Fibroblast of skin of left quadriceps (primary cell): ENCODE data around the gene NPHS1.
A peak's percentile ranks its signal among the peaks of the same experiment; 100 is the strongest.
"Not testable (repeated sequence)": the region's sequence is repeated elsewhere in the genome, so short reads cannot be mapped to it uniquely, and the experiment has no call there.

Experiments
- DNase-seq, 2 experiments: peaks; one replicate each; pipeline ENCODE4 v3.0.0-alpha.2; 2013; ENCODE audit warnings: low read depth in 2 of 2

NPHS1 gene, protein sequence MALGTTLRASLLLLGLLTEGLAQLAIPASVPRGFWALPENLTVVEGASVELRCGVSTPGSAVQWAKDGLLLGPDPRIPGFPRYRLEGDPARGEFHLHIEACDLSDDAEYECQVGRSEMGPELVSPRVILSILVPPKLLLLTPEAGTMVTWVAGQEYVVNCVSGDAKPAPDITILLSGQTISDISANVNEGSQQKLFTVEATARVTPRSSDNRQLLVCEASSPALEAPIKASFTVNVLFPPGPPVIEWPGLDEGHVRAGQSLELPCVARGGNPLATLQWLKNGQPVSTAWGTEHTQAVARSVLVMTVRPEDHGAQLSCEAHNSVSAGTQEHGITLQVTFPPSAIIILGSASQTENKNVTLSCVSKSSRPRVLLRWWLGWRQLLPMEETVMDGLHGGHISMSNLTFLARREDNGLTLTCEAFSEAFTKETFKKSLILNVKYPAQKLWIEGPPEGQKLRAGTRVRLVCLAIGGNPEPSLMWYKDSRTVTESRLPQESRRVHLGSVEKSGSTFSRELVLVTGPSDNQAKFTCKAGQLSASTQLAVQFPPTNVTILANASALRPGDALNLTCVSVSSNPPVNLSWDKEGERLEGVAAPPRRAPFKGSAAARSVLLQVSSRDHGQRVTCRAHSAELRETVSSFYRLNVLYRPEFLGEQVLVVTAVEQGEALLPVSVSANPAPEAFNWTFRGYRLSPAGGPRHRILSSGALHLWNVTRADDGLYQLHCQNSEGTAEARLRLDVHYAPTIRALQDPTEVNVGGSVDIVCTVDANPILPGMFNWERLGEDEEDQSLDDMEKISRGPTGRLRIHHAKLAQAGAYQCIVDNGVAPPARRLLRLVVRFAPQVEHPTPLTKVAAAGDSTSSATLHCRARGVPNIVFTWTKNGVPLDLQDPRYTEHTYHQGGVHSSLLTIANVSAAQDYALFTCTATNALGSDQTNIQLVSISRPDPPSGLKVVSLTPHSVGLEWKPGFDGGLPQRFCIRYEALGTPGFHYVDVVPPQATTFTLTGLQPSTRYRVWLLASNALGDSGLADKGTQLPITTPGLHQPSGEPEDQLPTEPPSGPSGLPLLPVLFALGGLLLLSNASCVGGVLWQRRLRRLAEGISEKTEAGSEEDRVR (N-terminal part only)

DNA sequence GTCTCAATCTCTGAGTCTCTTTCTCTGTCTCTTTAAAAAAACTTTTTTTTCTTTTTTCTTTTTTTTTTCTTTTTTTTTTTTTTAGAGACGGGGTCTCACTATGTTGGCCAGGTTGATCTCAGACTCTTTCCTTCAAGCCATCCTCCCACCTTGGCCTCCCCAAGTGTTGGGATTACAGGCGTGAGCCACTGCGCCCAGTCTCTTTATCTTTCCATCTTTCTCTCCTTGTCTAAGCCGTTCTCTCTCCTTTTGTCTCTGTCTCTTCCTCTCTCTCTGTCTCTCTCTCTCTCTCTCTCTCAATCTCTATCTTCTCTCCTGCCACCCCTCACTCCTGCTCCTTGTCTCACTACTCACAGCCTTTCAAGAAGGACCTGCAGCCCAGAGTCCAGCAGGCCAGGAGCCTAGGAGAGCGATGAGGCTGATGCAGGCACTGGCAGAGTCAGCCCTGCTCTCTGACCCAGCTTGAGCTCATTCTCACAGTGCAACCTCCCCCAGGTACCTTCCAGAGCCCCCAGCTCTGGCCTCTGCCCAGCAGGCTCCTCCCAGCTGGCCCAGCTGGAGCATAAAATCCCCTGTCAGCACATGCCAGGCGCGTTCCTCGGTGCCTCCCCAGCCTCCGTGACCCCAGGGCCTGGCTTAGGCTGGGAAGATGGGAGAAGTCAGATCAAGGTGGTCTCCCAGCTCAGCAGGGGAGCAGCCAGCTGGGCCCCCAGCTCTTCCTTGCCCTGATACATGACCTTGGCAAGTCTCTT is at the start of gene NPHS1:
Gene NPHS1 (minus strand): TSS at position 476 of the 752 bp plus-strand sequence. CDS start 667 bp downstream, outside the sequence.
- DNase-seq: no peak

DNA sequence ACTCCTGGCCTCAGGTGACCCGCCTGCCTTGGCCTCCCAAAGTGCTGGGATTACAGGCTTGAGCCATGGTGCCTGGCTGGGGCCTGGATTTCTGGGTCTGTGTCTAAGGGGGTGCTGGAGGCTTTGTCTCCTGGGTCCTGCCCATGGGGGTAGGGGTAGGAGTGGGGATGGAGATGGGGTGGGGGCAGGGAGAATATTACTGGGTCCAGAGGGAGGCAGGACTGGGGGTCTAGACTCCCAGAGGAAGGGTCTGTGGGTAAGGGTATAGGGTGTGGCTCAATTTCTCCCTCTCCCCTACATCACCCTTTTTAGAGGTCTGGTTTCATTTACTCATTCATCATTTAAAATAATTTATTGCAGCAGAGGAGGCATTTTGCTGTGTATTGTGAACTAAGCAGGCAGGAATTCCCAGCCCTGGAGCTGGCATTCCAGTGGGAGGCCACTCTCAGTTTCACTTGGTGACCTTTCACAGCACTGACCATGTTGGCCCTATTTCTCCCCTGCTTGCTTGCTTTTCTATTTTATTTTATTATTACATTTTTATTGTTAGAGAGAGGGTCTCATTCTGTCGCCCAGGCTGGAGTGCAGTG is 48.8 kb upstream of the NPHS1 start:
- peak in 1 of 2 experiments; percentile 14 for DNase-seq

DNA sequence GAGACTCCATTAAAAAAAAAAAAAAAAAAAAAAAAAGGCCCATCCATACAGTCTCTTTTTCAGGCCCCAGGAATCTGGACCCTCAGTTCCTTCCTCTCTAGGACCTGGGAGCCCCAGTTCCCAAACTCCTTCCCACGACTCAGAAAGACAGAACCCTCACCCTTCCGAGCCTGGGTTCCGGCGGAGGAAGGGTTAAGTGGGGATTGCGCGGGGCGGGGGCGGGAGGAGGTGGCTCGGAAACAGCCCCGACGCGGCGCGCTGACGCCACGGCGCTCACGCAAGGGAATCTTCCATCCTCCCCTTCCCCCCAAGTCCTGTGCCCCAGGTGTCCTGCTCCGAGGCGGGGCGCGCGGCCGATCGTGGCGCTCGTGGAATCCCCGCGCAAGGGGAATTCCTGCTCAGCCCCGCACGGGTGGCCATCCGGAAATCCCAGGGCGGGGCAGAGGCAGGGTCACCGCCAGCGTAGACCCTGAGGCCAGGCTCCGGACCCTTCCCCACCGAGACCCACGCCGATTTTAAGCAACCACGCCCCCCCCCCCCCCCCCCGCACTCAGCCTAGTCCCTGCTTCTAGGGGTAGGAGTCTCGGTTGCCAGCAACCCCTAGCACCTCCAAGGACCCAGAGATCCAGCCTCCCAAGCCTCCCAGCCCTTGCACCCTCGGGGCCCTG is 47.4 kb upstream of the NPHS1 start:
- DNase-seq: peak; percentile 41 to 44

DNA sequence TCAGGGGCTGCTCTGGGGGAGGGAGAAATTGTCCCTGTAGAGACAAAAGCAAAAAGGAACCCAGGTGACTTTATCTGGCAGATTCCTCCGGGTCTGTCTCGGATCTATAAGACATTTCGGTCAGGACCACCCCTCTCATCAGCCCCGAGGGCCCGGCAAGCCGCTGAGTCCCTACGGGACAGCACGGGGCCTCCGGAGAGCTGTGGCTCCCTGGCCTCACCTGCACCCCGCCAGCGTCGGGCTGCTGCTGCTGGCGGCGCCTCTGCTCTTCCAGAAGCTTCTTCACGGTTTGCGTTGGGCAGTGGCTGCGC is 46.1 kb upstream of the NPHS1 start:
- no peak for DNase-seq

DNA sequence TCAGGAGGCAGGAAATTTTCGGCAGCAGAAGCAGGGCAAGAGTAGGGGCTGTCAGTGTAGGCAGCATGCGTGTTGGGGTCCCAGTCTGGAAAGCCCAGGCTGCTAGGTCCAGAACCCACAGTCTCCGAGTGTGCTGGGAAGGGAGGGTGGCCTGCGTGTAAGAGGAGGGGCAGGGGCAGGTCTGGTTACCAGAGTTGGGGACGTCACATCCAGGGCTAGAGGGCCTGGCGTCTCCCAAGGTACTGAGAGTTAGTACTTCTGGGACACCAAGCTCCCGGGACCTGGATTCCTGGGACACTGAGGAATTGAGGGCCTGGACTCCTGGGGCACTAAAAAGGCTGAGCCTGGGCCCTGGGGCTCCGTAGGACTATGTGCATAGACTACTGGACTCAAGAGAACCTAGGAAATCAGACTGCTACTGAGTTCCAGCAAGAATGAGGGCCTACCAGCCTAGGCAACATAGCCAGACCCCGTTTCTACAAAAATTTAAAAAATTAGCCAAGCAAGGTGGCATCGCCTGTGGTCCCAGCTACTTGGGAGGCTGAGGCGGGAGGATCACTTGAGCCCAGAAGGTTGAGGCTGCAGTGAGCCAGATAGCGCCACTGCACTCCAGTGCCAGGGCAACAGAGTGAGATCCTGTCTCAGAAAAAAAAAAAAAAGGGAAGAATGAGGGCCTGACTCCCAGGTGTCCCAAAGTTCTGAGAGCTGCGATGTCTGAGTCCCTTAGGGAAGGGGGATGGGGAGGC is 45.6 kb upstream of the NPHS1 start:
- no peak for DNase-seq

DNA sequence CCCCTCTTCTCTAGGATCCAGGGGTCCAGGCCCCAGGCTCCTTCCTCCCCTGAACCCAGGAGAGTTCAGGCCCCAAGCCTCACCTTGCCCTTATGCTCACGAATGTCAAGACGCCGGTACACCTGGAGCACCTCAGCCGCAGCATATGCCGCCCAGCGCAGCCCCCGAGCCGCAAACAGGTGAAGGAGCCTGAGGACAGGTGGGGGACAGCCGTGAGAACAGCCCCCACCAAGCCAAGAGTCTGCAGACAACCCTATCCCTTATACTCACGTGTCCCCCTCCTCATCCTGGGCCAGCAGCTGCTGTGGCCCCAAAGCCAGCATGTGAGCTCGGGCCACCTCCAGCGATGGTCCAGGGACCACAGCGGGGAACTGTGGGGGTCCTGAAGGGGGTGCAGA is 44.3 kb upstream of the NPHS1 start:
- no peak for DNase-seq

DNA sequence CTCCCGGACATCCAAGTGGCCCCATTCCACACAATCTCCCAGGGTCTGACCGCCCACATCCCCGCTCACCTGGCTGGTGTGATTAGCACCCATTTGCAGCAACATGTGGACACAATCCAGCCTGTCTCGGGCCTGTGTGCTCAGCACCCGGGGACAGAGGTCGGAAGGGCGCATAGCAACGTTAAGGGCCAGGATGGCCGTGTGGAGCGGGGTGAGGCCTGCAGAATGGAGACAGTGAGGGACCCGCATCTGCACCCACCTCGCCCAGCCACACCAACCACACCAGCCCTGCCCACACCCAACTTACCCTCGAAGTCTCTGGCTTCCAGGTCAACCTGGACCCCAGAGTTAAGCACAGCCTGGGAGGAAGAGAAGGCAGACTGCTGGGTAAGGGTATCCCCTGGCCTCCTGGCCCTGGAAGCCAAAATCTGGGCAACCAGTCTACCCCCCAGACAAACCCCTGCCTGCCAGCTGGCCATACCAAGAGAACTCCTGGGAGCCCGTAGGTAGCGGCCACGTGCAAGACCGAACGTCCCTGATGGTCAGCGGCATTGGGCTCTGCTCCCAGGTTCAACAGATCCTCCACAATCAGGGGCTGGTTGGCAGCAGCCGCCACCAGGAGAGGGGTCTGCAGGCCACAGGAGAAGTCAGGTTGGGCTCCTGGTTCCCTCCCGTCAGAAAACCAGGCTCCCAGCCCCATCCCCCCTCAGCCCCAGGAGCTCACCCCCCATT is 43.8 kb upstream of the NPHS1 start:
- DNase-seq: no peak

DNA sequence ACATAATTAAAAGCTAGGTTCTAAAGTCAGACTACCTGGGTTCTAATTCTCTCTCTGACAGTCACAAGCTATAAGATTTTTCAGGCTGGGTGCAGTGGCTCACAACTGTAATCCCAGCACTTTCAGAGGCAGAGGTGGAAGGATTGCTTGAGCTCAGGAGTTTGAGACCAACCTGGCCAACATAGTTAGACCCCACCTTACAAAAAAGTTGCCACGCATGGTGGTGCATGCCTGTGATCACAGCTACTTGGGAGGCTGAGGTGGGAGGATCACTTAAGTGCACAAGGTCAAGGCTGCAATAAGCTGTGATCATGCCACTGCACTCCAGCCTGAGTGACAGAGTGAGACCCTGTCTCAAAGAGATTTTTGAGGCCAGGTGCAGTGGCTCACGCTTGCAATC is 42.0 kb upstream of the NPHS1 start:
- DNase-seq: no peak

DNA sequence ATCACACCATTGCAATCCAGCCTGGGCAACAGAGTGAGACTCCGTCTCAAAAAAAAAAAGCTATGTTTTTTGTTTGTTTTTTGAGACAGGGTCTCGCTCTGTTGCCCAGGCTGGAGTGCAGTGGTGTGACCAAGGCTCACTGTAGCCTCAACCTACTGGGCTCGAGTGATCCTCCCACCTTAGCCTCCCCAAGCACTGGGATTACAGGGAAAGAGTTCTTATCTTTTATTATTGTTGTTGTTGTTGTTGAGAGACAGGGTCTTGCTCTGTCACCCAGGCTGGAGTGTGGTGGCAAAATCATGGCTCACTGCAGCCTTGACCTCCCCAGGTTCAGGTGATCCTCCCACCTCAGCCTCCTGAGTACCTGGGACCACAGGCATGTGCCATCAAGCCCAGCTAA is 39.5 kb upstream of the NPHS1 start:
- not testable (repeated sequence) for DNase-seq

DNA sequence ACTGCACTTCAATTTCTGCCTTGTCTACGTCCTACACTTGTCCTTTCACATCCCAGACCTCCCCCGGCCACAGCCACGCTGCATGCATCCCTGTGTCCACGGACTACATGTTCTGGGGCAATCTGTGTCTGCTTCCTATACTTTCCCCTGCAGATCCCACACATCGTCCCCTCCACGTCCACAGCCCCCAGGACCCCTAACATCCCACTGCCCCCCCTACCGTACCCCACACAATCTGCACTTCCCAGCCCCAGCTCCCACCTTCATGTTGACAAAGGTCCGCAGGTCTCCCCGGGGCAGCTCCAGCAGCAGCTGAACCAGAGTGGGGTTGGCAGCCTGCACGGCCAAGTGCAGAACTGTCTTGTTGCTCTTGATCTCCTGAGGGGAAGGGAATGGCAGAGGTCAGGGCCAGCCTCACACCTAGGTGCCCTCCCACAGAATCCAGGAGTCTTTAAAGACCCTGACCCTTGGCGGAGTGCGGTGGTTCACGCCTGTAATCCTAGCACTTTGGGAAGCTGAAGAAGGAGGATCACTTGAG is 37.9 kb upstream of the NPHS1 start:
- no peak for DNase-seq

DNA sequence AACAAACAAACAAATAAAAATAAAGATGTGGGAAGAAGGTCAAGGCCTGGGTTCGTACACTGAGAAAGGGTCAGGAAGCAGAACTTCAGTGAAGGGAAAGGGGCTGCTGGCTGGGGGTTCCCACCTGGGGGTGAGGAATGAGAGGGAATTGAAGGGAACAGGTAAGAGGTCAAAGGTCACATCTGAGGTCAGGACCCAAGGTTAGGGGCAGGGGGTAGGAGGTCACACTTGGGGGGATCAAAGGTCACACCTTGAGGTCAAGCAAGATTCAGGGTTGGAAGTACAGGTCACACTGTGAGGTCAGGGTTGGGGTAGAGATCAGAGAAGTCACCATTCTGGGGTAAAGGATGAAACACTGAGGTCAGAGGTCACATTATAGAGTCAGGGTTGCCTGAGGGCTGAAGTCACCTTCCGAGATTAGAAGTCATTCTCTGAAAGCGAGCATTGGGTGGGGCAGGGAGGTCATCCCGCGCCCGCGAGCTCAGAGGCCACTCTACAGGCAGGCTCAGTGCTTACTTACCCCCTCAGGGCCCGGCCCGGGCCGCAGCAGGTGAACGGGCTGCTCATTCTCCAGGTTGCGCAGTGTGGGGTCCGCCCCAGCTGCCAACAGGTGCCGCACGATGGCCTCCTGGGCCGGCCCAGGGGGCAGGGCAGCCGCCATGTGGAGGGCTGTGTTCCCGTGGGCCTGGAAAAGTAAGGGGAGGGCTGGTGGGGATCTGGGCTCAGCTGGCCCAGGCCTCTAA is 37.2 kb upstream of the NPHS1 start:
- DNase-seq: no peak

DNA sequence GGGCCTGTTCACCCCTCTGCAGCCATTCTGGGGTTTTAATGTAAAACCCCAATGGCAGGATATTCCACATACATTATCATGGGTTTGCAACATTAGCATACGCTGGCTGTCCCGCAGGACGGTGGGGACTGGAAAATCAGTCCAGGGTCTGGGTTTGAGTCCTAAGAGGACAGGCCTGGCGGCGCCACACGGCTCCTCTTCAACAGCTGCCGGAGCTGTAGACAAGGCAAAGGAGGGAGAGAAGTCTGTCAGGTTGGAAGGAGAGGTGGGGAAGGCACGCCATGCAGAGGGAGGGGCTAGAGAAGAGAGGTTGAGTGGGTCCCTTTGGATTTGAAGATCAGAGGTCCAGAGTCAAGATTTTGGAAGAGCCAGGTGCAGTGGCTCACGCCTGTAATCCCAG is 36.1 kb upstream of the NPHS1 start:
- no peak for DNase-seq

DNA sequence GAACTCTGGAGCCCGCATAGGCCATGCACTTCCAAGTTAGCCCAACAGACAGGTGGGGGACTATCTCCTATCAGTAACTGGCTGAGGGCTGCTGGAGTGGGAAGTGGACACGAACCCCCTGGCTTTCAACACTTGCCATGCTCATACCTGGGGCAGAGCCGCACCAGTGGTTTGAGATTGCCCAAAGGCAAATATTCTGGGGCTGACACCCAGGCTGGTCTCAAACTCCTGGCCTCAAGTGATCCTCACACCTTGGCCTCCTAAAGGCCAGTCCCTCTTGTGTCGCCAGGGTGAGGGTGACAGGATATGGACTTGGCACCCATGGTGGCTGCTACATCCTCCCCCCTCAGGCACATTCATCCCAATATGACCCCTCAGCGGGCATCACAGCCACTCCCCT is 34.9 kb upstream of the NPHS1 start:
- DNase-seq: no peak

DNA sequence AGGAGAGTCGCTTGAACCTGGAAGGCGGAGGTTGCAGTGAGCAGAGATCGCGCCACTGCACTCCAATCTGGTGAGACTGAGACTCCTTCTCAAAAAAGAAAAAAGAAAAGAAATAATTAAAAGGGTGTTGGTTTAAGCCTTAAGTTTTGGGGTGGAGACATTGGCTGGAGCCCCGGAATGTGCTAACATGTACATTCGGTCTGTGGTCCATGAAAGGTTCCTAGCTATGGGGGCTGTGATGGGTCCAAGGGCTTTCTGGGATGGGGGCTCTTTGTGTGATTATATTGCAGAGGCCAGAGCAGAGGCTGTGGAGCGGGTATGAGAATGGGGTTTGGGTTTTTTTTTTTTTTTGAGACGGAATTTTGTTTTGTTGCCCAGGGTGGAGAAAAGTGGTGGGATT is 33.6 kb upstream of the NPHS1 start:
- no peak for DNase-seq

DNA sequence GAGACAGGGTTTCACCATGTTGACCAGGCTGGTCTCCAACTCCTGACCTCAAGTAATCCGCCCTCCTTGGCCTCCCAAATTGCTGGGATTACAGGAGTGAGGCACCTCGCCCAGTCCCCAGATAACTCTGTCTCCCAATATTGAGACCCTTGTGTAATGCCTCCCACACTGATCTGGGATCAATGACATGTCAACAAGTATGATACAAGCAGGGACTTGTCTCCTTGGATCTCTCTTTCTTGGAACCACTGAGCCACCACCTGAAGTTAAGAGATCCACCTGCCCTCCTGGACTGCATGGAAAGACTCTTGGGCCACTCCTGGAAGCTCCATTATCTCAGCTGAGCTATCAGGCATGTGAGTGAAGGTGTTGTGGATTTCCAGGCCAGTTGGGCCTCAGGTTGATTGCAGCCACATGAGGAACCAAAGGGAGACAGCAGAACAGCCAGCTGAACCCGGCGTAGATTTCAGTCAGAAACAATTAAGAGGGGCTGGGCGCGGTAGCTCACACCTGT is 33.0 kb upstream of the NPHS1 start:
- DNase-seq: no peak

DNA sequence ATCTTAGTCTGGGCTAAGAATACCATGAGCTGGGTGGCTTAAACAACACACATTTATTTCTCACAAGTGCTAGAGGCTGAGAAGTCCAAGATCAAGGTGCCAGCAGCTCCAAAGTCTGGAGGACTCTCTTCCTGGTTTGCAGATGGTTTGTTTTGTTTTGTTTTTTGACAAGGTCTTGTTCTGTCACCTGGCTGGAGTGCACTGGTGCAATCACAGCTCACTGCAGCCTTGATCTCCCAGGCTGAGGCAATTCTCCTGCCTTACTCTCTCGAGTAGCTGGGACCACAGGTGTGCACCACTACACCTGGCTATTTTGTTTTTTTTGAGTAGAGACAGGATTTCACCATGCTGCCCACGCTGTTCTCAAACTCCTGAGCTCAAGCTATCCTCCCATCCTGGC is 31.6 kb upstream of the NPHS1 start:
- no peak for DNase-seq

DNA sequence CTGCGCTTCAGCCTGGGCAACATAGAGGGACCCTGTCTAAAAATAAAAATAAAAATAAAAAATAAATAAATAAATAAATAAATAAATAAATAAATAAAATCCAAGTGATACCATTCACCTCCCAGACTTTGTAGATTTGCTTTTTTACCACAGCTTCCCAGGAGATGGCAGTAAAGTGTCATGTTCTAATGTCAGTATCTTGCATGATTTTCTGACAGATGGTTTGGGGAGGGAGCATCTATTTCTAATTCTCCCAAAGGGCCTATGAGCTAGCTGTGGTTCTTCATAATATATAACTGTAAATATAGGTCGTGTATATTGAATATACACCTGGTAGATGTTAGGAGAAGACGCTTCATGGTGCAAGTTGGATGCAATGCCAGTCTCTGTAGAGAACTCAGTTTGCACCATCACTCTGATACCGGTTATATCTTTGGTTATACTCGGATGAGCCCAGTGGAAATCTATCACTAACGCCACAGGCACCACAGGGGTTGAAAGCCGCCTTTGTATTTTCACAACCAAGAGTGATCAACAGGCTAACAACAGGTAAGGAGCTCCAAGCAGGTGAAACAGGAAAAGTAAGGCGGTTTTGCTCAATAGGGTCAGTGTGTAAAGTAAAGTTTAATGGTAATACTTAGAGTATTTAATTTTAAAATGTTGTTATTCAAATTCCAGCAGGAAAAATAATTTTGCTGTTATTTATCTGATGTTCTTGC is 30.0 kb upstream of the NPHS1 start:
- DNase-seq: peak; percentile 67 to 70
